HepG2 (cell line): ENCODE results near the gene F12. TPM values are rescaled to one million over a fixed set of nuclear protein-coding genes. Genes with fewer than 3 reads are reported as not detected.

Experiments
- CAMTA2 ChIP-seq: sonication (generic); formaldehyde crosslinking; IDR thresholded peaks from 2 replicates; pipeline ENCODE4 v1.4.0; 2020; ENCODE audit warnings: mild to moderate bottlenecking, missing genetic modification reagents, borderline replicate concordance
- MTA3 ChIP-seq: sonication (generic); formaldehyde crosslinking; IDR thresholded peaks from 2 replicates; pipeline ENCODE4 v1.4.0; 2020; ENCODE audit warnings: missing genetic modification reagents
- MZF1 ChIP-seq: sonication (generic); formaldehyde crosslinking; IDR thresholded peaks from 2 replicates; pipeline ENCODE4 v1.8.1; 2023; ENCODE audit warnings: mild to moderate bottlenecking, missing genetic modification reagents, borderline replicate concordance
- NBN ChIP-seq: fragments of 450-650 bp; conservative IDR thresholded peaks from 2 replicates; pipeline ENCODE4 v1.6.1; 2017
- NCOA2 ChIP-seq: sonication (generic); formaldehyde crosslinking; IDR thresholded peaks from 2 replicates; pipeline ENCODE4 v1.8.0; 2022; ENCODE audit warnings: inconsistent platforms
- PHF20 ChIP-seq: sonication (generic); formaldehyde crosslinking; IDR thresholded peaks from 2 replicates; pipeline ENCODE4 v1.5.0; 2020; ENCODE audit warnings: mild to moderate bottlenecking, missing genetic modification reagents
- RAD21 ChIP-seq: fragments of 450-650 bp; formaldehyde crosslinking; IDR thresholded peaks from 2 replicates; pipeline ENCODE4 v1.5.0; 2020; ENCODE audit warnings: mild to moderate bottlenecking
- RFXANK ChIP-seq: IDR thresholded peaks from 2 replicates; pipeline ENCODE4 v1.6.1; 2016
- RXRA ChIP-seq: sonication (generic); formaldehyde crosslinking; IDR thresholded peaks from 2 replicates; pipeline ENCODE4 v1.5.1; 2020; ENCODE audit warnings: missing genetic modification reagents
- SRF ChIP-seq: IDR thresholded peaks from 2 replicates; pipeline ENCODE4 v1.6.1; 2011; ENCODE audit warnings: mild to moderate bottlenecking, low read depth, low read length, moderate library complexity
- SRSF1 ChIP-seq: fragments of 200-400 bp; formaldehyde crosslinking; optimal IDR thresholded peaks from 2 replicates; pipeline ENCODE3; 2017; ENCODE audit warnings: mild to moderate bottlenecking, low read depth, low read length, moderate library complexity
- TMF1 ChIP-seq: sonication (generic); formaldehyde crosslinking; IDR thresholded peaks from 2 replicates; pipeline ENCODE4 v1.8.1; 2022; ENCODE audit warnings: low read depth, missing genetic modification reagents
- ZNF263 ChIP-seq: sonication (generic); formaldehyde crosslinking; IDR thresholded peaks from 2 replicates; pipeline ENCODE4 v1.4.0; 2020; ENCODE audit warnings: missing genetic modification reagents
- ZNF317 ChIP-seq: sonication (generic); formaldehyde crosslinking; IDR thresholded peaks from 2 replicates; pipeline ENCODE4 v1.5.0; 2020; ENCODE audit warnings: mild to moderate bottlenecking, missing genetic modification reagents
- ZNF496 ChIP-seq: sonication (generic); formaldehyde crosslinking; IDR thresholded peaks from 2 replicates; pipeline ENCODE4 v1.8.1; 2023; ENCODE audit warnings: mild to moderate bottlenecking, moderate library complexity, missing genetic modification reagents; ENCODE audit not compliant: insufficient replicate concordance
- ZNF557 ChIP-seq: sonication (generic); formaldehyde crosslinking; IDR thresholded peaks from 2 replicates; pipeline ENCODE4 v1.4.0; 2020; ENCODE audit warnings: missing genetic modification reagents
- ZNF605 ChIP-seq: sonication (generic); formaldehyde crosslinking; IDR thresholded peaks from 2 replicates; pipeline ENCODE4 v1.8.0; 2022; ENCODE audit warnings: mild to moderate bottlenecking, missing genetic modification reagents
- ZNF772 ChIP-seq: sonication (generic); formaldehyde crosslinking; IDR thresholded peaks from 2 replicates; pipeline ENCODE4 v1.5.0; 2020; ENCODE audit warnings: mild to moderate bottlenecking, missing genetic modification reagents
- polyA plus RNA-seq, 8 experiments: library from polyadenylated mRNA; depleted of rRNA in 3 of 8; stranded (reverse) in 7 of 8; unstranded in 1 of 8; fragments of >200 nt; fragmentation: Illumina TruSeq in 4 of 8; extraction: Trizol in 4 of 8; gene quantifications; 2 replicates each; pipeline versions ENCODE4 v1.2.1 to v1.2.3, GENCODE V29; 2011 to 2016; ENCODE audit warnings: low read depth in 4 of 8, missing spikeins in 1 of 8, mixed read lengths in 1 of 8; ENCODE audit not compliant: insufficient read depth in 1 of 8
- total RNA-seq, 5 experiments: library from RNA; depleted of rRNA; stranded (reverse); fragments of >200 nt; fragmentation: Illumina TruSeq; extraction: Trizol; gene quantifications; 2 replicates each; pipeline ENCODE4 v1.2.3, GENCODE V29; 2016; ENCODE audit warnings: low read depth in 1 of 5
- TF ChIP-seq, protein P1 (sequence below): sonication (generic); formaldehyde crosslinking; IDR thresholded peaks from 2 replicates; pipeline ENCODE4 v1.5.1; 2020; ENCODE audit warnings: missing genetic modification reagents, mild to moderate bottlenecking, borderline replicate concordance
- TF ChIP-seq, protein P2 (sequence below): sonication (generic); formaldehyde crosslinking; IDR thresholded peaks from 2 replicates; pipeline ENCODE4 v1.8.0; 2023; ENCODE audit warnings: mild to moderate bottlenecking, missing genetic modification reagents
- TF ChIP-seq, protein P3 (sequence below): sonication (generic); formaldehyde crosslinking; IDR thresholded peaks from 2 replicates; pipeline ENCODE4 v1.4.0; 2020; ENCODE audit warnings: missing genetic modification reagents, borderline replicate concordance
- TF ChIP-seq, protein P4 (sequence below): sonication (generic); formaldehyde crosslinking; IDR thresholded peaks from 2 replicates; pipeline ENCODE4; 2020; ENCODE audit warnings: missing genetic modification reagents, mild to moderate bottlenecking, borderline replicate concordance

The F12 gene
- total and polyA plus RNA-seq, 2 of the 13 experiments (the other 11 are each of a cell fraction or from before 2014, with no cell fraction given) = 2.5 to 3.0 TPM

DNA sequence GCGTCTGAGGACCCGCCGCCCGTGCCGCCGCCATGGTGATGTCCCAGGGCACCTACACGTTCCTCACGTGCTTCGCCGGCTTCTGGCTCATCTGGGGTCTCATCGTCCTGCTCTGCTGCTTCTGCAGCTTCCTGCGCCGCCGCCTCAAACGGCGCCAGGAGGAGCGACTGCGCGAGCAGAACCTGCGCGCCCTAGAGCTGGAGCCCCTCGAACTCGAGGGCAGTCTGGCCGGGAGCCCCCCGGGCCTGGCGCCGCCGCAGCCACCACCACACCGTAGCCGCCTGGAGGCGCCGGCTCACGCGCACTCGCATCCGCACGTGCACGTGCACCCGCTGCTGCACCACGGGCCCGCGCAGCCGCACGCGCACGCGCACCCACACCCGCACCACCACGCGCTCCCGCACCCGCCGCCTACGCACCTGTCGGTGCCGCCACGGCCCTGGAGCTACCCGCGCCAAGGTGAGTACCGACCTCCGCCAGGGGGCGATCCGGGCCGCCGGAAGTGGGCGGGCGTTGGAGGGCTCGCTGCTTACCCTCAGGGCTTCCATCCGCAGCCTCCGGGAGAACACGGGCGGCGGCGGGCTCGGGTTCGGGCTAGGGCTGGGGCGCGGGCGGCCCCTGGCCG is 45.8 kb upstream of the F12 start (continued):
- TF ChIP-seq, protein P1, sequence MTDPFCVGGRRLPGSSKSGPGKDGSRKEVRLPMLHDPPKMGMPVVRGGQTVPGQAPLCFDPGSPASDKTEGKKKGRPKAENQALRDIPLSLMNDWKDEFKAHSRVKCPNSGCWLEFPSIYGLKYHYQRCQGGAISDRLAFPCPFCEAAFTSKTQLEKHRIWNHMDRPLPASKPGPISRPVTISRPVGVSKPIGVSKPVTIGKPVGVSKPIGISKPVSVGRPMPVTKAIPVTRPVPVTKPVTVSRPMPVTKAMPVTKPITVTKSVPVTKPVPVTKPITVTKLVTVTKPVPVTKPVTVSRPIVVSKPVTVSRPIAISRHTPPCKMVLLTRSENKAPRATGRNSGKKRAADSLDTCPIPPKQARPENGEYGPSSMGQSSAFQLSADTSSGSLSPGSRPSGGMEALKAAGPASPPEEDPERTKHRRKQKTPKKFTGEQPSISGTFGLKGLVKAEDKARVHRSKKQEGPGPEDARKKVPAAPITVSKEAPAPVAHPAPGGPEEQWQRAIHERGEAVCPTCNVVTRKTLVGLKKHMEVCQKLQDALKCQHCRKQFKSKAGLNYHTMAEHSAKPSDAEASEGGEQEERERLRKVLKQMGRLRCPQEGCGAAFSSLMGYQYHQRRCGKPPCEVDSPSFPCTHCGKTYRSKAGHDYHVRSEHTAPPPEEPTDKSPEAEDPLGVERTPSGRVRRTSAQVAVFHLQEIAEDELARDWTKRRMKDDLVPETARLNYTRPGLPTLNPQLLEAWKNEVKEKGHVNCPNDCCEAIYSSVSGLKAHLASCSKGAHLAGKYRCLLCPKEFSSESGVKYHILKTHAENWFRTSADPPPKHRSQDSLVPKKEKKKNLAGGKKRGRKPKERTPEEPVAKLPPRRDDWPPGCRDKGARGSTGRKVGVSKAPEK (CRISPR knock-in tag) = no peak
- TF ChIP-seq ZNF605 (CRISPR knock-in tag) (peak; percentile 9; the same call in 1 of the 2 replicates), MZF1 (no peak), NCOA2 (CRISPR knock-in tag) (no peak), MTA3 (CRISPR knock-in tag) (no peak), TMF1 (peak; percentile 64; the same call in 1 of the 2 replicates), RXRA (CRISPR knock-in tag) (no peak), RFXANK (CRISPR knock-in tag) (no peak), SRSF1 (no peak), ZNF557 (CRISPR knock-in tag) (no peak), PHF20 (CRISPR knock-in tag) (peak; percentile 65; the same call in 1 of the 2 replicates), ZNF496 (no peak), NBN (no peak), ZNF772 (CRISPR knock-in tag) (no peak; the same call in 1 of the 2 replicates), ZNF263 (no peak), CAMTA2 (peak; percentile 47; the same call in 1 of the 2 replicates), SRF (no peak), ZNF317 (CRISPR knock-in tag) (peak; percentile 67), RAD21 (peak; percentile 66)
- TF ChIP-seq, protein P2, sequence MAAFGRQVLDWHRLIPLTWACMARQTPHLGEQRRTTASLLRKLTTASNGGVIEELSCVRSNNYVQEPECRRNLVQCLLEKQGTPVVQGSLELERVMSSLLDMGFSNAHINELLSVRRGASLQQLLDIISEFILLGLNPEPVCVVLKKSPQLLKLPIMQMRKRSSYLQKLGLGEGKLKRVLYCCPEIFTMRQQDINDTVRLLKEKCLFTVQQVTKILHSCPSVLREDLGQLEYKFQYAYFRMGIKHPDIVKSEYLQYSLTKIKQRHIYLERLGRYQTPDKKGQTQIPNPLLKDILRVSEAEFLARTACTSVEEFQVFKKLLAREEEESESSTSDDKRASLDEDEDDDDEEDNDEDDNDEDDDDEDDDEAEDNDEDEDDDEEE (CRISPR knock-in tag) = peak; percentile 97
- TF ChIP-seq, protein P3, sequence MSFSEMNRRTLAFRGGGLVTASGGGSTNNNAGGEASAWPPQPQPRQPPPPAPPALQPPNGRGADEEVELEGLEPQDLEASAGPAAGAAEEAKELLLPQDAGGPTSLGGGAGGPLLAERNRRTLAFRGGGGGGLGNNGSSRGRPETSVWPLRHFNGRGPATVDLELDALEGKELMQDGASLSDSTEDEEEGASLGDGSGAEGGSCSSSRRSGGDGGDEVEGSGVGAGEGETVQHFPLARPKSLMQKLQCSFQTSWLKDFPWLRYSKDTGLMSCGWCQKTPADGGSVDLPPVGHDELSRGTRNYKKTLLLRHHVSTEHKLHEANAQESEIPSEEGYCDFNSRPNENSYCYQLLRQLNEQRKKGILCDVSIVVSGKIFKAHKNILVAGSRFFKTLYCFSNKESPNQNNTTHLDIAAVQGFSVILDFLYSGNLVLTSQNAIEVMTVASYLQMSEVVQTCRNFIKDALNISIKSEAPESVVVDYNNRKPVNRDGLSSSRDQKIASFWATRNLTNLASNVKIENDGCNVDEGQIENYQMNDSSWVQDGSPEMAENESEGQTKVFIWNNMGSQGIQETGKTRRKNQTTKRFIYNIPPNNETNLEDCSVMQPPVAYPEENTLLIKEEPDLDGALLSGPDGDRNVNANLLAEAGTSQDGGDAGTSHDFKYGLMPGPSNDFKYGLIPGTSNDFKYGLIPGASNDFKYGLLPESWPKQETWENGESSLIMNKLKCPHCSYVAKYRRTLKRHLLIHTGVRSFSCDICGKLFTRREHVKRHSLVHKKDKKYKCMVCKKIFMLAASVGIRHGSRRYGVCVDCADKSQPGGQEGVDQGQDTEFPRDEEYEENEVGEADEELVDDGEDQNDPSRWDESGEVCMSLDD (CRISPR knock-in tag) = 0 out of 2 replicates have a peak, but pooled peaks have one; percentile 5
- TF ChIP-seq, protein P4, sequence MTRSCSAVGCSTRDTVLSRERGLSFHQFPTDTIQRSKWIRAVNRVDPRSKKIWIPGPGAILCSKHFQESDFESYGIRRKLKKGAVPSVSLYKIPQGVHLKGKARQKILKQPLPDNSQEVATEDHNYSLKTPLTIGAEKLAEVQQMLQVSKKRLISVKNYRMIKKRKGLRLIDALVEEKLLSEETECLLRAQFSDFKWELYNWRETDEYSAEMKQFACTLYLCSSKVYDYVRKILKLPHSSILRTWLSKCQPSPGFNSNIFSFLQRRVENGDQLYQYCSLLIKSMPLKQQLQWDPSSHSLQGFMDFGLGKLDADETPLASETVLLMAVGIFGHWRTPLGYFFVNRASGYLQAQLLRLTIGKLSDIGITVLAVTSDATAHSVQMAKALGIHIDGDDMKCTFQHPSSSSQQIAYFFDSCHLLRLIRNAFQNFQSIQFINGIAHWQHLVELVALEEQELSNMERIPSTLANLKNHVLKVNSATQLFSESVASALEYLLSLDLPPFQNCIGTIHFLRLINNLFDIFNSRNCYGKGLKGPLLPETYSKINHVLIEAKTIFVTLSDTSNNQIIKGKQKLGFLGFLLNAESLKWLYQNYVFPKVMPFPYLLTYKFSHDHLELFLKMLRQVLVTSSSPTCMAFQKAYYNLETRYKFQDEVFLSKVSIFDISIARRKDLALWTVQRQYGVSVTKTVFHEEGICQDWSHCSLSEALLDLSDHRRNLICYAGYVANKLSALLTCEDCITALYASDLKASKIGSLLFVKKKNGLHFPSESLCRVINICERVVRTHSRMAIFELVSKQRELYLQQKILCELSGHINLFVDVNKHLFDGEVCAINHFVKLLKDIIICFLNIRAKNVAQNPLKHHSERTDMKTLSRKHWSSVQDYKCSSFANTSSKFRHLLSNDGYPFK (CRISPR knock-in tag) = no peak; the same call in 1 of the 2 replicates
